Left ventricle myocardium inferior (tissue), 1 donor: Measurements from ENCODE around the gene KANSL1. TPM values are rescaled to one million over a fixed set of nuclear protein-coding genes. Genes with fewer than 3 reads are reported as not detected.
A peak's percentile ranks its signal among the peaks of the same experiment; 100 is the strongest.

Experiments
- DNase-seq: peaks from one replicate; pipeline ENCODE4 v3.0.0-alpha.2; 2020
- H3K27ac ChIP-seq: fragments of 200-600 bp; replicated peaks from 2 replicates; pipeline ENCODE4 v1.8.0; 2021
- H3K27me3 ChIP-seq: fragments of 200-600 bp; 2 replicates; pipeline ENCODE4 v1.8.0; 2021; ENCODE audit warnings: low read depth
- H3K36me3 ChIP-seq: fragments of 200-600 bp; 2 replicates; pipeline ENCODE4 v1.8.0; 2021
- H3K4me1 ChIP-seq: fragments of 200-600 bp; 2 replicates; pipeline ENCODE4 v1.8.0; 2021
- H3K4me3 ChIP-seq: fragments of 200-600 bp; 2 replicates; pipeline ENCODE4 v1.8.0; 2021; ENCODE audit warnings: mild to moderate bottlenecking, moderate library complexity
- H3K9me3 ChIP-seq: fragments of 200-600 bp; replicated peaks from 2 replicates; pipeline ENCODE4 v1.8.0; 2021
- CTCF ChIP-seq: fragments of 200-600 bp; IDR thresholded peaks from 2 replicates; pipeline ENCODE4 v1.8.0; 2021; ENCODE audit warnings: antibody characterized with exemption, mild to moderate bottlenecking, borderline replicate concordance
- intact Hi-C: fragments of 100-400 bp; cut with micrococcal nuclease; formaldehyde crosslinking; loops from one replicate; pipeline ENCODE4 v1.11.0; 2022
- total RNA-seq: library from RNA; stranded (reverse); fragmentation: NEBNext Ultra II Directional; extraction: Animal tissue kit (Norgen Biotek cat#: 25700); gene quantifications from one replicate; pipeline ENCODE4 v1.2.1, GENCODE V29; 2021
- donor health status: DM: no; HTN: yes; CAD: no; lungs with severe emphysema.

KANSL1 gene
- total RNA-seq, 1 donor from 2014 or later = 23.7 TPM

- peaks cover 39% of the 10 kb centered on the region for H3K36me3 ChIP-seq
- H3K27ac ChIP-seq = no peak overlapping the region
- intact Hi-C loops = no loop called here
- H3K4me1 ChIP-seq = peaks cover 27% of the 10 kb centered on the region
- no peak for DNase-seq
- no peak overlapping the region for H3K4me3 ChIP-seq
- H3K27me3 ChIP-seq = no peaks in the 10 kb centered on the region
- TF ChIP-seq CTCF = peak; percentile 41
- H3K9me3 ChIP-seq = no peaks in the 10 kb centered on the region
Observed at GRCh38 chr17:46061435-46061834, 131.8 kb downstream of the KANSL1 start.

DNA sequence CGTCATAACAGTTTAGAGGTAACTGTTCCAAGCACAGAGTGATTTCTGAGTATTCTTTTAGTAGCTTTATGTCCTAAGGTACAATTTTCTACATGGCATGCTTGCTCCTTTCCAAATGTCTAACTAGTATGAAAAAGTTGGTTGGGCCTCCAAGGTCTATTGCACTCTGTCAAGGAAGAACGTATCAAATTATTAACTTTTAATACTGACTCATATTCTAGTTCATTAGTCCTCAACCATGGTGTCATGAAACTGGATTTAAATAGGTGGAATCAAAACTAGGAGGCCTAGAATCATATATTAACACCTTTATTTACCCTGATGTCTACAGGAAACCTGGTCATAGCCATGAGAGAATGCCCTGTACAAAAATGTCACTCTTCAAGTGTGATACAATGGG is 132.8 kb downstream of the KANSL1 start:
- H3K4me3 ChIP-seq = no peak overlapping the region
- intact Hi-C loops = no loop called here
- H3K27ac ChIP-seq = no peak overlapping the region
- H3K9me3 ChIP-seq = no peaks in the 10 kb centered on the region
- peaks cover 27% of the 10 kb centered on the region for H3K4me1 ChIP-seq
- H3K27me3 ChIP-seq = no peaks in the 10 kb centered on the region
- no peak for DNase-seq
- peaks cover 29% of the 10 kb centered on the region for H3K36me3 ChIP-seq
- no peak for TF ChIP-seq CTCF

- TF ChIP-seq CTCF = no peak
- no peaks in the 10 kb centered on the region for H3K9me3 ChIP-seq
- peaks cover 20% of the 10 kb centered on the region for H3K36me3 ChIP-seq
- no peak overlapping the region for H3K27ac ChIP-seq
- H3K4me1 ChIP-seq = peaks cover 27% of the 10 kb centered on the region
- H3K4me3 ChIP-seq = no peak overlapping the region
- no peaks in the 10 kb centered on the region for H3K27me3 ChIP-seq
- intact Hi-C loops = no loop called here
- no peak for DNase-seq
Observed at GRCh38 chr17:46059486-46059885, 133.7 kb downstream of the KANSL1 start.

- intact Hi-C loops = no loop called here
- no peaks in the 10 kb centered on the region for H3K9me3 ChIP-seq
- DNase-seq = no peak
- H3K4me1 ChIP-seq = peaks cover 34% of the 10 kb centered on the region
- peaks cover 15% of the 10 kb centered on the region for H3K36me3 ChIP-seq
- no peak overlapping the region for H3K4me3 ChIP-seq
- TF ChIP-seq CTCF = no peak
- no peak overlapping the region for H3K27ac ChIP-seq
- H3K27me3 ChIP-seq = no peaks in the 10 kb centered on the region
Observed at GRCh38 chr17:46057366-46057765, 135.9 kb downstream of the KANSL1 start.

- no peak for TF ChIP-seq CTCF
- intact Hi-C loops = no loop called here
- H3K36me3 ChIP-seq = peaks cover 14% of the 10 kb centered on the region
- H3K4me3 ChIP-seq = no peak overlapping the region
- no peaks in the 10 kb centered on the region for H3K27me3 ChIP-seq
- H3K9me3 ChIP-seq = no peaks in the 10 kb centered on the region
- no peak overlapping the region for H3K27ac ChIP-seq
- peaks cover 34% of the 10 kb centered on the region for H3K4me1 ChIP-seq
- DNase-seq = no peak
Observed at GRCh38 chr17:46056800-46057304, 136.4 kb downstream of the KANSL1 start.
